Body of pancreas (tissue), 4 donors: ENCODE results near the gene GABRP.

Experiments used
- CTCF ChIP-seq, 7 experiments: fragments of 450-650 bp in 4 of 7; fragments of 200-600 bp in 3 of 7; sonication (generic) in 3 of 7; IDR thresholded peaks; one replicate each; pipeline ENCODE4 v1.5.1; 2016 to 2019; ENCODE audit warnings: antibody characterized with exemption in 7 of 7
- POLR2A ChIP-seq, 3 donors: fragments of 450-650 bp; IDR thresholded peaks; one replicate each; pipeline ENCODE4 v1.6.1; 2016; ENCODE audit warnings: antibody characterized with exemption in 3 of 3, mild to moderate bottlenecking in 2 of 3

GRCh38 chr5:170782438-170782837 is 1.1 kb upstream of the GABRP start:
- TF ChIP-seq CTCF (IDR thresholded peaks at IDR 0.05) (no peak), POLR2A (IDR thresholded peaks at IDR 0.05) (no peak)
